SK-N-MC (cell line): ENCODE data around the gene RGSL1.
"Not testable (repeated sequence)": the region's sequence is repeated elsewhere in the genome, so short reads cannot be mapped to it uniquely, and the experiment has no call there.

Experiments used
- DNase-seq: peaks from one replicate; pipeline ENCODE4 v3.0.0-alpha.2; 2011; ENCODE audit warnings: low read depth, low spot score
- H3K27ac ChIP-seq: fragments of 200-600 bp; sonication (generic); 2 replicates; pipeline ENCODE4 v1.5.1; 2016; ENCODE audit warnings: mixed run types
- H3K36me3 ChIP-seq: fragments of 200-600 bp; sonication (generic); 2 replicates; pipeline ENCODE4 v1.6.1; 2017; ENCODE audit warnings: antibody characterized with exemption, low read length, mixed read lengths; ENCODE audit not compliant: insufficient read depth
- H3K4me3 ChIP-seq: fragments of 200-600 bp; sonication (generic); 2 replicates; pipeline ENCODE4 v1.5.1; 2016
- H3K9ac ChIP-seq: fragments of 200-600 bp; sonication (generic); 2 replicates; pipeline ENCODE4 v1.8.0; 2017; ENCODE audit warnings: mixed run types, mixed read lengths; ENCODE audit not compliant: insufficient read length
- H3K9me3 ChIP-seq: fragments of 200-600 bp; sonication (generic); 2 replicates; pipeline ENCODE4 v1.6.1; 2017; ENCODE audit warnings: low read depth, mild to moderate bottlenecking, antibody characterized with exemption, low read length, moderate library complexity, mixed read lengths
- EZH2 ChIP-seq: fragments of 200-600 bp; sonication (generic); IDR thresholded peaks from one replicate; pipeline ENCODE4 v1.6.1; 2017; ENCODE audit warnings: antibody characterized with exemption
- FOXP2 ChIP-seq: optimal IDR thresholded peaks from 2 replicates; pipeline ENCODE3; 2011; ENCODE audit warnings: mild to moderate bottlenecking, moderate library complexity; ENCODE audit not compliant: insufficient read depth; ENCODE audit errors: extremely low read length, control extremely low read depth
- POLR2AphosphoS5 ChIP-seq: IDR thresholded peaks from 2 replicates; pipeline ENCODE4 v1.6.1; 2012; ENCODE audit warnings: mild to moderate bottlenecking, low read depth, low read length, borderline replicate concordance

Gene RGSL1

DNA sequence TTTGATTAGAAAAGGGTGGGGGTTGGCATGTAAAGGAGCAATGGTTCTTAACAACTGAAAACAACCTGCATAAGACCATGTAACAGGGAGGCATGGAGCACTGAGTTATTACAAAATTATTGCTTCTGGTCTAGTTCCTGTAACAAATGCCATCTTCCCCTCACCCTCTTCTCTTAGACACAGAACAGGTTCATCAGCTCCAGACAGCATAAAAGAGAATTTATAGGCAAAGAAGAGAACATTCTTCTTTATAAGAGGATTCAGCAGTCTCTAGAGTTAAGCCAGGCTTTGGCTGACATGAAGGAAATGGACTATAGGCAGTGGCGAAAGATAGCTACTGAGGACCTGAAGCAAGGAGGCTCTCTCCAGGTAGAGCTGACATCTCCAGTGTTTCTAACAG, 38.9 kb downstream of the RGSL1 start:
- no peaks in the 10 kb centered on the region for H3K9me3 ChIP-seq
- H3K4me3 ChIP-seq, result no peak overlapping the region
- TF ChIP-seq POLR2AphosphoS5, result no peak
- no peak for TF ChIP-seq FOXP2
- no peak for TF ChIP-seq EZH2
- no peak overlapping the region for H3K27ac ChIP-seq
- DNase-seq, result no peak
- H3K9ac ChIP-seq, result no peak overlapping the region
- H3K36me3 ChIP-seq, result no peaks in the 10 kb centered on the region

DNA sequence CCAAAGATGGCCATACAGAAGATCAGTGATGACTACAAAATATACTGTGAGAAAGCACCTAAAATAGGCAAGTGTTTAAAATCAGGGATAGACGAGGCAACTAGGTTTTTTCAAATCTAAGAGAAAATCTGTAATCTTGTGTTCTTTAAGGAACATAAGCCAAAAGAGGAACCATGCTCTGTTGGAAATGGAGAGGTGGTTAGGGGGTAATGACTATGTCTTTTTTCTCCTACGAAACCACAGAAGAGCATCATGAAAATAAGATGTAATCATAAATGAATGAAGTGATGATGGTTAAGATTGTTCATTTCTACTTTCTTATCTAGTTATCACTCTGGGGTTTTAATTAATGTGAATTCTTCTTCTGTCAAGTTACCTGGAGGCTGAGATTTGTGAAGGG, 43.1 kb downstream of the RGSL1 start:
- H3K36me3 ChIP-seq, result no peaks in the 10 kb centered on the region
- H3K4me3 ChIP-seq, result no peak overlapping the region
- TF ChIP-seq POLR2AphosphoS5, result no peak
- TF ChIP-seq FOXP2, result no peak
- no peak for TF ChIP-seq EZH2
- H3K27ac ChIP-seq, result no peak overlapping the region
- no peak overlapping the region for H3K9ac ChIP-seq
- no peaks in the 10 kb centered on the region for H3K9me3 ChIP-seq
- no peak for DNase-seq

DNA sequence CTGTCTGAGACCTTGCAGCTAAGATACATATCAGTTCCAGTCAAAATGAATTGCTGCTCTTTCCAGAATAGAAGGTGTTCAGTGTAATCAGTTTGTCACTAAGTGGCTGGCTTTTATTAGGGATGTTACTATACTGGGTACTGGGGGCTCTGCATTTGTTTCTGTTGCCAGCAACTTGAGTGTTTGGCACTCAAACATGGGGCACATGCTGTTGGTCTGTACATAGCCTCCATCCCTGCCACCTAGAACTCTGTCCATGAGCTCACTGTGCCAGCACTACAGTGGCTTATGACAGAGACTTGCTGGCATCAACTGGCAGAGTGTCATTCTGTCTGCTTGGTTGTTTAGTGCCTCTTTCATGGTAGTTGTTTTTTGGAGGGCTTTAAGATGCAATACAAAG, 45.1 kb downstream of the RGSL1 start:
- Histone ChIP-seq H3K4me3 (no peak overlapping the region), H3K36me3 (no peaks in the 10 kb centered on the region), H3K27ac (no peak overlapping the region), H3K9ac (no peak overlapping the region), H3K9me3 (no peaks in the 10 kb centered on the region)
- DNase-seq, result no peak
- TF ChIP-seq FOXP2 (no peak), POLR2AphosphoS5 (no peak), EZH2 (no peak)

DNA sequence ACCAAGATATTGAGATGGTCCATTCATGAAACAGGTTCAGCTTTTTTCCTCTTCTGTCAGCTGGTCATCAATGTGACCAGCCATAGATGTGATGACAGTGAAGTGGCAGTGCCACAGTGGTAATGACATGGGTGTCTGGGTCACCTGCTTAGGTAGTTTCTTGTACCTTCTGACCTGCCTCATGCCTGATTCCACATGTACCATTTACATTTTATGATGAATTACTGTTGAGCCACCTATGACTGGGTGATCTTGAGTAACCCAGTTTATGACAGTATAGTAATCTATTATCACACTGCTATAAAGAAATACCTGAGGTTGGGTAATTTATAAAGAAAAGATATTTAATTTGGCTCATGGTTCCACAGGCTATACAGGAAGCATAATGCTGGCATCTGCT, 45.7 kb downstream of the RGSL1 start:
- H3K27ac ChIP-seq, result no peak overlapping the region
- no peak overlapping the region for H3K4me3 ChIP-seq
- TF ChIP-seq EZH2, result no peak
- TF ChIP-seq FOXP2, result no peak
- TF ChIP-seq POLR2AphosphoS5, result no peak
- no peaks in the 10 kb centered on the region for H3K9me3 ChIP-seq
- DNase-seq, result no peak
- H3K9ac ChIP-seq, result no peak overlapping the region
- no peaks in the 10 kb centered on the region for H3K36me3 ChIP-seq

DNA sequence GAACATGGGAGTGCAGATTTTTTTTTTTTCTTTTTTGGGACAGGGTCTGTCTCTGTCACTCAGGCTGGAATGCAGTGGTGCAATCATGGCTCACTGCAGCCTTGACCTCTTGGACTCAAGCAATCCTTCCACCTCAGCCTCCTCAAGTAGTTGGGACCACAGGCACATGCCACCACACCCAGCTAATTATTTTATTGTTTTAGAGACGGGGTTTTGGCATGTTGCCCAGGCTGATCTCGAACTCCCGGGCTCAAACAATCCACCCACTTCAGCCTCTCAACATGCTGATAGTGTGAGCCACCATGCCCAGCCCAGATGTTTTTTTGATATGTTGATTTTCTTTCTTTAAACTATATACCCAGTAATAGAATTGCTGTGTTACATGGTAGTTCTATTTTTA, 57.7 kb downstream of the RGSL1 start:
- Histone ChIP-seq H3K9me3 (no peaks in the 10 kb centered on the region), H3K4me3 (no peak overlapping the region), H3K9ac (no peak overlapping the region), H3K27ac (no peak overlapping the region), H3K36me3 (no peaks in the 10 kb centered on the region)
- no peak for DNase-seq
- TF ChIP-seq FOXP2 (no peak), POLR2AphosphoS5 (no peak), EZH2 (no peak)

DNA sequence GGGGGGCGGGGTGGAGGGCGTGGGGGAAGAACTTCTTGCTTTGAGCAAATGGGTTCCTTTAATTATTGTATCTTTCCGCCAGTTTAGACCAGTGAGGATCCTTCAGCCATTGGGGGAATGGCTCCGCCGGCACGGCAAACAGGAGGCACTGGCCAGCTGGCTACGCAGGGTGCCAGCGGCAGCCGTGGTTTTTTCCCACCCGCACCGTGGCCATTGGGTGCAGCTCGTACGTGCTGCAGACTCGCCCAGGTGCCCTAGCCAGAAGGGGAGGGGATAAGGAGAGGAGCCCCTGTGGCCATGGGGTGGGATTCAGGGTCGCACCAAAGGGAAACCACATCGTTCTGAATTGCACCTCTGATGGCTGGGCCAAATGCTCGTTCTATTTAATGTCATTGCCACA, 65.6 kb downstream of the RGSL1 start:
- TF ChIP-seq FOXP2 (no peak), POLR2AphosphoS5 (no peak), EZH2 (no peak)
- no peak overlapping the region for H3K27ac ChIP-seq
- no peaks in the 10 kb centered on the region for H3K36me3 ChIP-seq
- no peak overlapping the region for H3K4me3 ChIP-seq
- no peaks in the 10 kb centered on the region for H3K9me3 ChIP-seq
- no peak for DNase-seq
- H3K9ac ChIP-seq, result no peak overlapping the region

DNA sequence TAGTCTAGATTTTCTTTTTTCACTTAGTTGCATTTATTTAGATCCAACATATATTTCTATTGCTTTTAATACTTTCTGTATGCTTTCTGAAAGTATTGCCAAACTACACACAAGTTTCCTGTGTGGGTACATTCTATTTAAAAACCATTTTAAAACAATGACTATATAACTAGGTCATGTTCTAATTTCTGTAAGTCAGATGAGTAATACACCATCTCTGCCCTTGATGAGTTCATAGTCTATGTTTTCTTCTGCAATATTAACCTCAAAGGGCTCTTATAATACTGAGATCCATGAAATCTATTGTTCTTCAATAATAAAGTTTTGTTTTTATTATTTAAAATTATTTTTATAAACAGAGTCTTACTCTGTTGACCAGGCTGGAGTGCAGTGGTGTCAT, 70.8 kb downstream of the RGSL1 start:
- H3K4me3 ChIP-seq, result no peak overlapping the region
- no peaks in the 10 kb centered on the region for H3K9me3 ChIP-seq
- TF ChIP-seq FOXP2 (no peak), POLR2AphosphoS5 (no peak), EZH2 (no peak)
- DNase-seq, result no peak
- no peaks in the 10 kb centered on the region for H3K36me3 ChIP-seq
- no peak overlapping the region for H3K9ac ChIP-seq
- H3K27ac ChIP-seq, result no peak overlapping the region

DNA sequence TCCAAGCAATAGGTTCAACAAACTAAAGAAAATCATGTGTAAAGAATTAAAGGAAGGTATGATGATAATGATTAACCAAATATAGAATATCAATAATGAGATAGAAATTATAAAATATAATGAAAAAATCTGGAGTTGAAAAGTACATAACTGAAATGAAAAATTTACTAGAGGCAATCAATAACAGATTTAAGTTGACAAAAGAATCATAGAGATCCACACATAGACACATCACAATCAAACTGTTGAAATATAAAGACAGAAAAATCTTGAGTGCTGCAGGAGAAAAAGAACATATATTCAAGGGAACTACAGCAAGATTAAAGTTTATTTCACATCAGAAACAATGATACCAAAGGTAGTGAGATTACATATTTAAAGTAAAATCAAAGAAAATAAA, 75.4 kb downstream of the RGSL1 start:
- TF ChIP-seq POLR2AphosphoS5 (no peak), EZH2 (no peak), FOXP2 (no peak)
- Histone ChIP-seq H3K9ac (no peak overlapping the region), H3K4me3 (no peak overlapping the region), H3K36me3 (no peaks in the 10 kb centered on the region), H3K9me3 (no peaks in the 10 kb centered on the region), H3K27ac (no peak overlapping the region)
- no peak for DNase-seq

DNA sequence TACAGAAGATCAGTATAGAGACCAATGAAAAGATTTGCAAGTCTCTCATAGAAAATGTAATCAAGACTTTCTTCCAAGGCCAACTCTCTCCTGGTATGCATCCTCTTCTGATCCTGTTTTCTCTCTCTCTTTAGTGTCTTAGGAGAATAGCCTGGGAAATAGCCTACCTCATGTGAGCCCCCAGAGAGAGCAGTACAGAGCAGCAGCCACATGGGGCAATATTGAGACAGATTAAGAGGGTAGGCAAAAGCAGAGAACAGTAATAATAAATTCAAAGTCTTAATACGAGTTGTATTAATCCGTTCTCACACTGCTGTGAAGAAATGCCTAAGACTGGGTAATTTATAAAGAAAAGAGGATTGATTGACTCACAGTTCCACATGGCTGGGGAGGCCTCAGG, 77.7 kb downstream of the RGSL1 start:
- Histone ChIP-seq H3K36me3 (no peaks in the 10 kb centered on the region), H3K9ac (no peak overlapping the region), H3K27ac (no peak overlapping the region), H3K4me3 (no peak overlapping the region), H3K9me3 (no peaks in the 10 kb centered on the region)
- no peak for DNase-seq
- TF ChIP-seq EZH2, result no peak
- TF ChIP-seq FOXP2, result no peak
- no peak for TF ChIP-seq POLR2AphosphoS5

DNA sequence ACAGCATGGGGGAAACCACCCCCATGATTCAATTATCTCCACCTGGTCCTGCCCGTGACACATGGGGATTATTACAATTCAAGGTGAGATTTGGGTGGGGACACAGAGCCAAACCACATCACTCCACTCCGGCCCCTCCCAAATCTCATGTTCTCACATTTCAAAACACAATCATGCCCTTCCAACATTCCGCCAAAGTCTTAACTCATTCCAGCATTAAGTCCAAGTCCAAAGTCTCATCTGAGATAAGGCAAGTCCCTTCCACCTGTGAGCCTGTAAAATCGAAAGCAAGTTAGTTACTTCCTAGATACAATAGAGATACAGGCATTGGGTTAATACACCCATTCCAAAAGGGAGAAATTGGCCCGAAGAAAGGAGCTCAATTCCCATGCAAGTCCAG, 78.3 kb downstream of the RGSL1 start:
- not testable (repeated sequence) for H3K9ac ChIP-seq, H3K9me3 ChIP-seq, H3K4me3 ChIP-seq, DNase-seq, H3K36me3 ChIP-seq, H3K27ac ChIP-seq
